Calu3 (cell line): ENCODE measurements around the gene NUMA1. TPM values are rescaled to one million over a fixed set of nuclear protein-coding genes. Genes with fewer than 3 reads are reported as not detected.

Experiments
- BruUV-seq: library from RNA; stranded (reverse); fragments of 400-500 nt; replicated peaks from 2 replicates; lab custom pipeline; 2021; lab: Mats Ljungman, UMichigan
- CTCF ChIA-PET: fragments of 300-600 bp; sonication (Branson Sonifier 250); formaldehyde crosslinking; loops from one replicate; lab custom pipeline; 2022; ENCODE audit warnings: antibody characterized with exemption; lab: Charles Lee
- DNase-seq: peaks from one replicate; pipeline ENCODE4 v3.0.0; 2022
- H3K27ac Mint-ChIP-seq: one replicate; pipeline ENCODE4 v1.8.0; 2022; ENCODE audit warnings: mixed read lengths; ENCODE audit not compliant: unreplicated experiment
- H3K27me3 Mint-ChIP-seq: one replicate; pipeline ENCODE4 v1.8.0; 2022; ENCODE audit warnings: mixed read lengths; ENCODE audit not compliant: unreplicated experiment
- H3K36me3 Mint-ChIP-seq: one replicate; pipeline ENCODE4 v1.8.0; 2022; ENCODE audit warnings: mild to moderate bottlenecking, moderate library complexity, mixed read lengths; ENCODE audit not compliant: insufficient read depth, unreplicated experiment
- H3K4me1 Mint-ChIP-seq: one replicate; pipeline ENCODE4 v1.8.0; 2022; ENCODE audit warnings: mild to moderate bottlenecking, low read depth, mixed read lengths; ENCODE audit not compliant: unreplicated experiment
- H3K4me3 Mint-ChIP-seq: one replicate; pipeline ENCODE4 v1.8.0; 2022; ENCODE audit warnings: mild to moderate bottlenecking, low read depth, moderate library complexity, mixed read lengths; ENCODE audit not compliant: unreplicated experiment
- H3K9me3 Mint-ChIP-seq: one replicate; pipeline ENCODE4 v1.8.0; 2022; ENCODE audit warnings: low read depth, mixed read lengths; ENCODE audit not compliant: unreplicated experiment
- intact Hi-C: fragments of 100-400 bp; cut with micrococcal nuclease; formaldehyde crosslinking; loops from one replicate; pipeline ENCODE4 v1.10.0; 2022; ENCODE audit not compliant: unreplicated experiment
- total RNA-seq: library from RNA; stranded (reverse); gene quantifications from 2 replicates; pipeline ENCODE4 v1.2.3, GENCODE V29; 2022
- TF ChIP-seq, protein P1 (sequence below): fragments of 200-600 bp; IDR thresholded peaks from one replicate; pipeline ENCODE4 v1.8.0; 2022; ENCODE audit warnings: antibody characterized with exemption; ENCODE audit not compliant: unreplicated experiment

Gene NUMA1
- total RNA-seq, 1 experiment from 2014 or later, result 146 TPM

DNA sequence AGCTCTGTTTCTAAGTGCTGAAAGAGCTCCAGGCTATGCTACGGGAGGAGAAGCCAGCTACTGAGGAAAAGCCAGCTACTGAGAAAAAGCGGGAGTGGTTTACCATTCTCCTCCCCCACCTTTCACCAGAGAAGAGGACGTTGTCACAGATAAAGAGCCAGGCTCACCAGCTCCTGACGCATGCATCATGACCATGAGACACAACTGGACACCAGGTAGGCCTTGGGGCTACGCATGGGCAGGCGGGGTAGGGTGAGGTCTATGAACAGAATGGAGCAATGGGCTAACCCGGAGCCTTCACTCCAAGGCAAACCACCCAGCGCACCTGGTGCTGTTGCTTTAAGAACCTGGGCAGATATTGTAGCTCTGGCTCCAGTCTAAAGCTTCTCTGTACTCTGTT is 80.5 kb downstream of the NUMA1 start:
- Mint-ChIP-seq H3K27ac (no peak overlapping the region), H3K36me3 (peaks cover 35% of the 10 kb centered on the region)

DNA sequence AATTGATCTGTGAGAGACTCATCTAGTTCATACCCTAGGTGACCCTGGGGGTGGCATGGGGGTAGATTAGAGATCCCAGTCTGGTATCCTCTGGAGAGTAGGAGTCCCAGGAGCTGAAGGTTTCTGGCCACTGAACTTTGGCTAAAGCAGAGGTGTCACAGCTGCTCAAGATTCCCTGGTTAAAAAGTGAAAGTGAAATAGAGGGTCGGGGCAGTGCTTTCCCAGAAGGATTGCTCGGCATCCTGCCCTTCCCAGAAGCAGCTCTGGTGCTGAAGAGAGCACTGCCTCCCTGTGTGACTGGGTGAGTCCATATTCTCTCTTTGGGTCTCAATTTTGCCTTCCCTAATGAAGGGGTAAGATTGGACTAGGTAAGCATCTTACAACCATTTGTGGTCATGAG is 81.0 kb downstream of the NUMA1 start:
- no peaks in the 10 kb centered on the region for H3K27me3 Mint-ChIP-seq
- TF ChIP-seq, protein P1, sequence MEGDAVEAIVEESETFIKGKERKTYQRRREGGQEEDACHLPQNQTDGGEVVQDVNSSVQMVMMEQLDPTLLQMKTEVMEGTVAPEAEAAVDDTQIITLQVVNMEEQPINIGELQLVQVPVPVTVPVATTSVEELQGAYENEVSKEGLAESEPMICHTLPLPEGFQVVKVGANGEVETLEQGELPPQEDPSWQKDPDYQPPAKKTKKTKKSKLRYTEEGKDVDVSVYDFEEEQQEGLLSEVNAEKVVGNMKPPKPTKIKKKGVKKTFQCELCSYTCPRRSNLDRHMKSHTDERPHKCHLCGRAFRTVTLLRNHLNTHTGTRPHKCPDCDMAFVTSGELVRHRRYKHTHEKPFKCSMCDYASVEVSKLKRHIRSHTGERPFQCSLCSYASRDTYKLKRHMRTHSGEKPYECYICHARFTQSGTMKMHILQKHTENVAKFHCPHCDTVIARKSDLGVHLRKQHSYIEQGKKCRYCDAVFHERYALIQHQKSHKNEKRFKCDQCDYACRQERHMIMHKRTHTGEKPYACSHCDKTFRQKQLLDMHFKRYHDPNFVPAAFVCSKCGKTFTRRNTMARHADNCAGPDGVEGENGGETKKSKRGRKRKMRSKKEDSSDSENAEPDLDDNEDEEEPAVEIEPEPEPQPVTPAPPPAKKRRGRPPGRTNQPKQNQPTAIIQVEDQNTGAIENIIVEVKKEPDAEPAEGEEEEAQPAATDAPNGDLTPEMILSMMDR, result no peak
- H3K4me3 Mint-ChIP-seq, result no peak overlapping the region
- intact Hi-C loops, result no loop called here
- BruUV-seq, result no TSS peak
- DNase-seq, result no peak
- no peaks in the 10 kb centered on the region for H3K9me3 Mint-ChIP-seq
- CTCF ChIA-PET, result no interaction called here
- no peak overlapping the region for H3K27ac Mint-ChIP-seq
- H3K4me1 Mint-ChIP-seq, result no peaks in the 10 kb centered on the region
- peaks cover 30% of the 10 kb centered on the region for H3K36me3 Mint-ChIP-seq

More for the DNA sequence above, 80.5 kb downstream of the NUMA1 start:
- Mint-ChIP-seq H3K27me3 (no peaks in the 10 kb centered on the region), H3K4me3 (no peak overlapping the region), H3K9me3 (no peaks in the 10 kb centered on the region), H3K4me1 (no peaks in the 10 kb centered on the region)
- BruUV-seq, result no TSS peak
- no peak for DNase-seq
- intact Hi-C loops, result no loop called here
- CTCF ChIA-PET, result no interaction called here
- TF ChIP-seq, protein P1, result no peak

DNA sequence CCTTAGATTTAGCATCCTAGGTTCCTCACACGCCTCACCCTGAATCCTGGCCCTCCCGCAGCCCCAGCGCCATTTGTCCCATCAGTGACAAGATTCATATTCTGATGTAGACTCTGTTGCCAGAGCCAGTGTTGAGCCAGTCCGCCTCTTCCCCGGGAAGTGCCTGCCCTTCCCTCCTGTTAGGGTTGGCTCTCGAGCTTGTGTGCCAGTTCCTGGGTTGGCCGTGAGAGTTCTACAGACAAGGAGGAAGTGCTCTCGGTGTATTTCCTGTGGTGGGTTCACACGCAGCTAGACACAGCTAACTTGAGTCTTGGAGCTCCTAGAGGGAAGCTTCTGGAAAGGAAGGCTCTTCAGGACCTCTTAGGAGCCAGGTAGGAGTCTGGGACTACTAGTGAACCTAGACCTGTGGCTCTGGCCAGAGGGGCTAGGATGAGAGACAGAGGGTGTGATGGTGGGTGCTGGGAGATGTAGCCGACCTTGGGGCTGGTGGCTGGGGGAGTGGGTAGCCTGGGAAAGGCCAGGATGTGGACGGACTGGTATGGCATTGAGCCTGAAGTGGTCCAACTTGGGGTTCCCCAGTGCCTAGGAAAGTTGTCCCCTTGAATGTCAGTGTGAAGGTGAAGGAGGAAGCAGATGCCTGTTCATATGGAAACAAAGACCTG is 81.6 kb downstream of the NUMA1 start, which contains the start of gene IL18BP:
Gene IL18BP, plus strand, starts transcription at position 261 of the 662 bp plus-strand sequence. CDS start 1,076 bp downstream, outside the sequence.
- H3K36me3 Mint-ChIP-seq, result peaks cover 24% of the 10 kb centered on the region
- CTCF ChIA-PET, result no interaction called here
- no peak within 1 kb of the TSS for H3K4me3 Mint-ChIP-seq
- H3K9me3 Mint-ChIP-seq, result no peaks in the 10 kb centered on the region
- H3K27ac Mint-ChIP-seq, result no peak within 1 kb of the TSS
- no peak for DNase-seq
- H3K27me3 Mint-ChIP-seq, result no peaks in the 10 kb centered on the region
- intact Hi-C loops, result no loop called here
- TF ChIP-seq, protein P1, result no peak
- BruUV-seq, result no TSS peak
- no peaks in the 10 kb centered on the region for H3K4me1 Mint-ChIP-seq

DNA sequence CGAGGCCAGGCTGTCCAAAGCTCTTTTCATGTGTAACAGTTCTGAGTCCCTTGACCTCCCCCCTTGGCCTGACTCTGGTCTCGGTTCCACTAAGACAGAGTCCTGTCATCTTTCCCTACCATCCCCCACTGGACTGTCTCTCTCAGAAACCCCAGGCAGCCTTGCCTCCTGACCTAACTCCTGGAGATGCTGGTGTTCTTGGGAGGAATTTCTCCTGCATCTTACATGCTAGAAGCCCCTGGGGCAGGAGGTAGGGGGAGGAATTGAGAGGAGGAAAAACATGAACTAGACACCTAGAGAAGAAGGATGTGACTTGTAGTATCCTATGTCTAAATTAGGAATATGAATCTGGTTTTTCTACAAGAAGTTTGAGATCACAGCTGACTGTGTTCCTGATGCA is 82.3 kb downstream of the NUMA1 start:
- no peaks in the 10 kb centered on the region for H3K27me3 Mint-ChIP-seq
- TF ChIP-seq, protein P1, result no peak
- DNase-seq, result no peak
- no TSS peak for BruUV-seq
- CTCF ChIA-PET, result interaction anchor here (0.5 kb wide), 1 partner anchor 15 kb away, joined by 3 read pairs; no protein-coding TSS in a partner anchor
- H3K4me1 Mint-ChIP-seq, result no peaks in the 10 kb centered on the region
- H3K27ac Mint-ChIP-seq, result no peak overlapping the region
- intact Hi-C loops, result no loop called here
- H3K4me3 Mint-ChIP-seq, result no peak overlapping the region
- H3K36me3 Mint-ChIP-seq, result peaks cover 17% of the 10 kb centered on the region
- no peaks in the 10 kb centered on the region for H3K9me3 Mint-ChIP-seq
